DMS53 treated with DMSO at 0.1 percent for 48 hours (cell line): Measurements from ENCODE around the gene HOXA7.

ENCODE experiments used
- DNase-seq: peaks from one replicate; lab custom pipeline; 2025; ENCODE audit not compliant: unreplicated experiment; lab: John Stamatoyannopoulos, UW

The HOXA7 gene

GRCh38 chr7:27148031-27148755 is 8.3 kb downstream of the HOXA7 start:
- no peak for DNase-seq

- DNase-seq, result peak; percentile 39
Measured at GRCh38 chr7:27147199-27148030, 9.1 kb downstream of the HOXA7 start, which contains the start of gene HOXA6. Gene HOXA6 (minus strand): TSS chr7:27147774. CDS start chr7:27147749, 25 bp downstream.

- no peak for DNase-seq
Measured at GRCh38 chr7:27146491-27147198, 9.8 kb downstream of the HOXA7 start.

GRCh38 chr7:27145914-27146412 is 10.5 kb downstream of the HOXA7 start:
- DNase-seq, result no peak

GRCh38 chr7:27145165-27145913 is 11.1 kb downstream of the HOXA7 start:
- no peak for DNase-seq

- peak; percentile 37 for DNase-seq
Measured at GRCh38 chr7:27144781-27145164, 11.7 kb downstream of the HOXA7 start.

- peak; percentile 39 for DNase-seq
Measured at GRCh38 chr7:27143950-27144780, 12.3 kb downstream of the HOXA7 start.

GRCh38 chr7:27143023-27143949 is 13.2 kb downstream of the HOXA7 start, which contains the start of gene HOXA5:
Gene HOXA5 (minus strand): TSS chr7:27143681. CDS start chr7:27143607, 74 bp downstream.
- DNase-seq, result peak; percentile 96

GRCh38 chr7:27142580-27143022 is 13.9 kb downstream of the HOXA7 start:
- no peak for DNase-seq

- DNase-seq, result no peak
Measured at GRCh38 chr7:27141923-27142579, 14.4 kb downstream of the HOXA7 start.

- no peak for DNase-seq
Measured at GRCh38 chr7:27141137-27141922, 15.1 kb downstream of the HOXA7 start.

GRCh38 chr7:27140126-27140857 is 16.2 kb downstream of the HOXA7 start:
- DNase-seq, result no peak

GRCh38 chr7:27139334-27140125 is 16.9 kb downstream of the HOXA7 start:
- no peak for DNase-seq

- DNase-seq, result no peak
Measured at GRCh38 chr7:27138985-27139333, 17.5 kb downstream of the HOXA7 start.

- DNase-seq, result no peak
Measured at GRCh38 chr7:27138472-27138871, 18.0 kb downstream of the HOXA7 start.
